ENCODE results near the gene EHMT1.
"Not testable (repeated sequence)": the region's sequence is repeated elsewhere in the genome, so short reads cannot be mapped to it uniquely, and the experiment has no call there.

The EHMT1 gene

GRCh38 chr9:137710704-137711103, 91.9 kb downstream of the EHMT1 start:
- H3K36me3 Mint-ChIP-seq: peaks cover 50% of the 10 kb centered on the region
- H3K9me3 Mint-ChIP-seq: peaks cover 1% of the 10 kb centered on the region
- DNase-seq (ENCODE audit: low spot score in 2 of 2) (no peak), ATAC-seq (no peak)
- no peak overlapping the region for H3K4me3 Mint-ChIP-seq
- H3K27ac Mint-ChIP-seq: no peak overlapping the region
- H3K4me1 Mint-ChIP-seq: peaks cover 47% of the 10 kb centered on the region

DNA sequence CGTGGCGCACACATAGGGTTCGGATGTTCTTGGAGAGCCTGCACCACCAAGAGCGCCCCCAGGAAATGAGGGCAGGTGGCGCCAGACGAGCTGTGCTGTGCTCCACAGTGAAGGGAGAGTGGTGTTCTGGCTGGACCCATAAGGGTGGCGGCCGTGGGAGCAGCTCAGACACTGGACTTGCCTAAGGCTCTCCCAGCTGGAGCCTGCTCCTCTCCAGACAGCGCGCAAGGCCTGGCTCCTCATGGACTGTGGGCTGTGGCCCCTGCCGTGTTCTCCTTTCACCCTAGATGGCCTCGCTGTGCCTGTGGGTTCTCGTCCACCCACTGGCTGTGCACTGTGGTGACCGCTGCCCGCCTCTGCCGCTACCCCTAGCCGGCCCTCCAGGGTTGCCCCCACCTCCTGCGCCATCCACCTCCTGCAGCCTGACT, 92.9 kb downstream of the EHMT1 start:
- DNase-seq (ENCODE audit: low spot score in 2 of 2) (no peak), ATAC-seq (no peak)
- H3K4me1 Mint-ChIP-seq: peaks cover 49% of the 10 kb centered on the region
- H3K9me3 Mint-ChIP-seq: peaks cover 5% of the 10 kb centered on the region
- peak overlapping the region; percentile 33 for H3K27ac Mint-ChIP-seq
- H3K36me3 Mint-ChIP-seq: peaks cover 60% of the 10 kb centered on the region
- no peak overlapping the region for H3K4me3 Mint-ChIP-seq

DNA sequence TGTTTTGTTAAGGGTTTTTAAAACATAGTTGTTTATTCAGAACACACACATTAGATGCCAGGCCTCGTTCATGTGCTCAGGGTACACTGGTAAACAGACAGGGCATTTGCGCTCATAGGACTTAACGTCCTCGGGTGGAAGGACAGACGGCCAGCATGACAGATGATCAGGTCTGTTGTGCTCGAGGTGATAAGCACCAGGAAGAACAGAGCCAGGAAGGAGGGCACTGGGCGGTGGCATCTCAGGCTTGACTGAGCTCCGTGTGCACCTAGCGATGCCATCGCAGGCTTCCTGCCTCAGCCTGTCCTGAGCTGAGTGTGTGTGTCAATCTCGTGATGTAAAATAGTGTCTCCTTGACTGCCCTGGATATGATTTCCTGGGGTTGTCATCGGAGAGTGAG, 96.5 kb downstream of the EHMT1 start:
- H3K27ac Mint-ChIP-seq: peak overlapping the region; percentile 85
- H3K4me1 Mint-ChIP-seq: peaks cover 38% of the 10 kb centered on the region
- H3K9me3 Mint-ChIP-seq: peaks cover 11% of the 10 kb centered on the region
- ATAC-seq (no peak), DNase-seq (ENCODE audit: low spot score in 2 of 2) (no peak)
- H3K4me3 Mint-ChIP-seq: no peak overlapping the region
- H3K36me3 Mint-ChIP-seq: peaks cover 83% of the 10 kb centered on the region

DNA sequence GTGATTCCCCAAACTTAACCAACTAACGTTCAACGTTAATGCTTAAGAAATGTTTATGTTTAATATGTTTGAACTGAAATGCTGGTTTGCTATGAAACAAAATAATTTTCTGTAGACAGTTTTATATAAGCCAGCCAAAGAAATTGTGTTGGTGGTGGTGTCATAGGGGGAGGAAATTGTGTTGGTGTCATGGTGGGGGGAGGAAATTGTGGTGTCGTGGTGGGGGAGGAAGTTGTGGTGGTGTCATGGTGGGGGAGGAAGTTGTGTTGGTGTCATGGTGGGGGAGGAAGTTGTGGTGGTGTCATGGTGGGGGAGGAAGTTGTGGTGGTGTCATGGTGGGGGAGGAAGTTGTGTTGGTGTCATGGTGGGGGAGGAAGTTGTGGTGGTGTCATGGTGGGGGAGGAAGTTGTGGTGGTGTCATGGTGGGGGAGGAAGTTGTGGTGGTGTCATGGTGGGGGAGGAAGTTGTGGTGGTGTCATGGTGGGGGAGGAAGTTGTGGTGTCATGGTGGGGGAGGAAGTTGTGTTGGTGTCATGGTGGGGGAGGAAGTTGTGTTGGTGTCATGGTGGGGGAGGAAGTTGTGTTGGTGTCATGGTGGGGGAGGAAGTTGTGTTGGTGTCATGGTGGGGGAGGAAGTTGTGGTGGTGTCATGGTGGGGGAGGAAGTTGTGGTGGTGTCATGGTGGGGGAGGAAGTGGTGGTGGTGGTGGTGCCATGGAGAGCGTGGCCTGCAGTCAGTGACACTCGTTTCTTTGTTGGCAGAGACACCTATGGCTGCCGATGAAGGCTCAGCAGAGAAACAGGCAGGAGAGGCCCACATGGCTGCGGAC, 97.3 kb downstream of the EHMT1 start:
- Mint-ChIP-seq H3K36me3 (peaks cover 88% of the 10 kb centered on the region), H3K27ac (peak overlapping the region; percentile 85), H3K4me1 (peaks cover 37% of the 10 kb centered on the region), H3K9me3 (peaks cover 11% of the 10 kb centered on the region)
- not testable (repeated sequence) for DNase-seq (ENCODE audit: low spot score in 2 of 2); H3K4me3 Mint-ChIP-seq
- peak; percentile 54 for ATAC-seq

DNA sequence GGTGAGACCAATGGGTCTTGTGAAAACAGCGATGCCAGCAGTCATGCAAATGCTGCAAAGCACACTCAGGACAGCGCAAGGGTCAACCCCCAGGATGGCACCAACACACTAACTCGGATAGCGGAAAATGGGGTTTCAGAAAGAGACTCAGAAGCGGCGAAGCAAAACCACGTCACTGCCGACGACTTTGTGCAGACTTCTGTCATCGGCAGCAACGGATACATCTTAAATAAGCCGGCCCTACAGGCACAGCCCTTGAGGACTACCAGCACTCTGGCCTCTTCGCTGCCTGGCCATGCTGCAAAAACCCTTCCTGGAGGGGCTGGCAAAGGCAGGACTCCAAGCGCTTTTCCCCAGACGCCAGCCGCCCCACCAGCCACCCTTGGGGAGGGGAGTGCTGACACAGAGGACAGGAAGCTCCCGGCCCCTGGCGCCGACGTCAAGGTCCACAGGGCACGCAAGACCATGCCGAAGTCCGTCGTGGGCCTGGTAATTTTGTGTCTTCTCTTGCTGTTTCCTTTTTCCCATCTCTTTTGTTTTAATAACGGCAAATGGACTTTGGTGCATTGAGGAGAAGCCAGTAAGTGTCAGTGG, 98.0 kb downstream of the EHMT1 start:
- Mint-ChIP-seq H3K9me3 (peaks cover 15% of the 10 kb centered on the region), H3K4me1 (peaks cover 36% of the 10 kb centered on the region), H3K36me3 (peaks cover 88% of the 10 kb centered on the region), H3K27ac (no peak overlapping the region), H3K4me3 (no peak overlapping the region)
- ATAC-seq (peak; percentile 16), DNase-seq (ENCODE audit: low spot score in 2 of 2) (no peak)

GRCh38 chr9:137717776-137718327, 99.0 kb downstream of the EHMT1 start:
- ATAC-seq (no peak), DNase-seq (ENCODE audit: low spot score in 2 of 2) (no peak)
- H3K4me3 Mint-ChIP-seq: no peak overlapping the region
- peaks cover 36% of the 10 kb centered on the region for H3K4me1 Mint-ChIP-seq
- peaks cover 81% of the 10 kb centered on the region for H3K36me3 Mint-ChIP-seq
- H3K27ac Mint-ChIP-seq: peak overlapping the region; percentile 49
- peaks cover 15% of the 10 kb centered on the region for H3K9me3 Mint-ChIP-seq

- Mint-ChIP-seq H3K4me3 (no peak overlapping the region), H3K9me3 (peaks cover 15% of the 10 kb centered on the region), H3K4me1 (peaks cover 46% of the 10 kb centered on the region), H3K36me3 (peaks cover 77% of the 10 kb centered on the region), H3K27ac (no peak overlapping the region)
- ATAC-seq (no peak), DNase-seq (ENCODE audit: low spot score in 2 of 2) (no peak)
Observed at GRCh38 chr9:137719194-137719593, 100.4 kb downstream of the EHMT1 start.

- H3K36me3 Mint-ChIP-seq: peaks cover 73% of the 10 kb centered on the region
- peak; percentile 42 for ATAC-seq
- H3K4me3 Mint-ChIP-seq: no peak overlapping the region
- H3K9me3 Mint-ChIP-seq: peaks cover 18% of the 10 kb centered on the region
- no peak for DNase-seq (ENCODE audit: low spot score in 2 of 2)
- H3K4me1 Mint-ChIP-seq: peaks cover 54% of the 10 kb centered on the region
- H3K27ac Mint-ChIP-seq: peak overlapping the region; percentile 58
Observed at GRCh38 chr9:137720571-137721110, 101.8 kb downstream of the EHMT1 start.

DNA sequence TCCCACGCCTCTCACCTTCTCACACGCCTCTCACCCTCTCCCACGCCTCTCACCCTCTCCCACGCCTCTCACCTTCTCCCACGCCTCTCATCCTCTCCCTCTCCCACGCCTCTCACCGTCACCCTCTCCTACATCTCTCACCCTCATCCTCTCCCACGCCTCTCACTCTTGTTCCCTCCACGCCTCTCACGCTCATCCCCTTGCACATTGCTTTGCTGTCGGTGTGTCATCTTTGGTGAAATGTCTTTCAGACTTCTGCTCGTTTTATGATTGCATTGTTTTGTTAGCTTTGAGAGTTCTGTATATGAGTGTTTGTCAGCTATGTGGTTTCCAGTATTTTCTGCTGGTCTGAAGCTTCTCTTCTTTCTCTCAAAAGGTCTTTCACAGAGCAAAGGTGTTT, 102.7 kb downstream of the EHMT1 start:
- Mint-ChIP-seq H3K4me3 (peak overlapping the region; percentile 3), H3K4me1 (peaks cover 53% of the 10 kb centered on the region)

DNA sequence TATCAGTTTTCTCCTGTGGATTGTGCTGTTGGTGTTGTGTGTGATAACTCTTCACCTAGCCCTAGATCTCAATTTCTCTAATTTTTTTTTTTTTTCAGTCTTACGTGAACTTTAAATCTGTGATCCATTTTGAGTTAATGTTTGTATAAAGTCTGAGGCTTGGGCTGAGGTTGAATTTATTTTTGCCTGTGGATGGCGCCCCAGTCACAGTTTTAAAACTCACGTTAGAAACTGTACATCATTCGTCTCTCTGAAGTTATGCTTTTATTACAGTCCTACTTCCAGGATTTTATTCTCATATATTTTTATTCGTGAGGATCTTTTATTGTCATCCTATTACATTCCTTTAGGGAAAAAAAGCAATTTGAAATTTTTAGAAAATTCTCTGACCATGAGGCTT, 103.1 kb downstream of the EHMT1 start:
- Mint-ChIP-seq H3K4me1 (peaks cover 50% of the 10 kb centered on the region), H3K36me3 (peaks cover 66% of the 10 kb centered on the region), H3K9me3 (peaks cover 13% of the 10 kb centered on the region), H3K4me3 (peak overlapping the region; percentile 3), H3K27ac (peak overlapping the region; percentile 92)
- DNase-seq (ENCODE audit: low spot score in 2 of 2) (no peak), ATAC-seq (no peak)

More for the DNA sequence above, 102.7 kb downstream of the EHMT1 start:
- Mint-ChIP-seq H3K36me3 (peaks cover 66% of the 10 kb centered on the region), H3K27ac (peak overlapping the region; percentile 92), H3K9me3 (peaks cover 14% of the 10 kb centered on the region)
- DNase-seq (ENCODE audit: low spot score in 2 of 2) (no peak), ATAC-seq (peak; percentile 77)

- H3K27ac Mint-ChIP-seq: peak overlapping the region; percentile 92
- ATAC-seq: no peak
- DNase-seq (ENCODE audit: low spot score in 2 of 2): no peak
- H3K4me1 Mint-ChIP-seq: peaks cover 53% of the 10 kb centered on the region
- peaks cover 65% of the 10 kb centered on the region for H3K36me3 Mint-ChIP-seq
- peak overlapping the region; percentile 3 for H3K4me3 Mint-ChIP-seq
- H3K9me3 Mint-ChIP-seq: peaks cover 13% of the 10 kb centered on the region
Observed at GRCh38 chr9:137722481-137722880, 103.7 kb downstream of the EHMT1 start.

DNA sequence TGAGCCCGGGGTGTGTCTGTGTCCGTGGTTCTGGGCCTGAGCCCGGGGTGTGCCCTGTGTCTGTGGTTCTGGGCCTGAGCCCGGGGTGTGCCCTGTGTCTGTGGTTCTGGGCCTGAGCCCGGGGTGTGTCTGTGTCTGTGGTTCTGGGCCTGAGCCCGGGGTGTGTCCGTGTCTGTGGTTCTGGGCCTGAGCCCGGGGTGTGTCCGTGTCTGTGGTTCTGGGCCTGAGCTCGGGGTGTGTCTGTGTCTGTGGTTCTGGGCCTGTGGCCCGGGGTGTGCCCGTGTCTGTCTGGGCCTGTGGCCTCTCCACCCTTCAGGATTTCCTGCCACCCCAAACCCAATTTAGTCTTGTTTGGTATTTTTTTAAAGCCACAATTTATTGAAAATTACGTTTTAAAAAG, 104.6 kb downstream of the EHMT1 start:
- Mint-ChIP-seq H3K9me3 (peaks cover 11% of the 10 kb centered on the region), H3K4me3 (peak overlapping the region; percentile 20), H3K36me3 (peaks cover 65% of the 10 kb centered on the region), H3K27ac (peak overlapping the region; percentile 93), H3K4me1 (peaks cover 62% of the 10 kb centered on the region)
- DNase-seq (ENCODE audit: low spot score in 2 of 2); ATAC-seq: not testable (repeated sequence)

- H3K4me3 Mint-ChIP-seq: peak overlapping the region; percentile 20
- no peak for ATAC-seq
- DNase-seq (ENCODE audit: low spot score in 2 of 2): no peak
- peaks cover 8% of the 10 kb centered on the region for H3K9me3 Mint-ChIP-seq
- H3K27ac Mint-ChIP-seq: peak overlapping the region; percentile 93
- peaks cover 65% of the 10 kb centered on the region for H3K36me3 Mint-ChIP-seq
- H3K4me1 Mint-ChIP-seq: peaks cover 65% of the 10 kb centered on the region
Observed at GRCh38 chr9:137723783-137724445, 105.1 kb downstream of the EHMT1 start.

- no peak overlapping the region for H3K4me3 Mint-ChIP-seq
- peaks cover 60% of the 10 kb centered on the region for H3K4me1 Mint-ChIP-seq
- peaks cover 67% of the 10 kb centered on the region for H3K36me3 Mint-ChIP-seq
- DNase-seq (ENCODE audit: low spot score in 2 of 2) (no peak), ATAC-seq (no peak)
- H3K27ac Mint-ChIP-seq: peak overlapping the region; percentile 93
- peaks cover 8% of the 10 kb centered on the region for H3K9me3 Mint-ChIP-seq
Observed at GRCh38 chr9:137724818-137725240, 106.0 kb downstream of the EHMT1 start.

DNA sequence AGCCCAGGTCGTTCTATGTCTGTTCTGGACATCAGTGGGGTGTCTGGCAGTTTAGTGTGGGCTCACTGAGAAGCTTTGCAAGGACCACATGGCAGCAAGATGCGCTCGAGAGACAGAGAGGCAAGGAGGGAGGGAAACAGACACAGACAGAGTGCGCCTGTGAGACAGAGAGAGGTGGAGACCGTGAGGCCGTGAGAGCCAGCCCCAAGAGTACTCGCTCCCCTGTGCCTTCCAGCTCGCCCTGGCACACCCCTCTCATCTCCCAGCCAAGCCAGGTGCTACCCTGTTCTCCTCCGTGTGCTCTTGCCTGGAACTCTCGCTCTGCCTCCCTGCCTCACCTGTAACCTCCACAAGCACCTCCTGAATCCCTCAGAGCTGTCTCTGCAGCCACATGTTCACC, 106.8 kb downstream of the EHMT1 start:
- ATAC-seq (no peak), DNase-seq (ENCODE audit: low spot score in 2 of 2) (no peak)
- Mint-ChIP-seq H3K4me3 (no peak overlapping the region), H3K9me3 (peaks cover 8% of the 10 kb centered on the region), H3K4me1 (peaks cover 60% of the 10 kb centered on the region), H3K27ac (peak overlapping the region; percentile 93), H3K36me3 (peaks cover 67% of the 10 kb centered on the region)
